Sigmoid colon (tissue), 7 donors: ENCODE data around the gene DDX18. TPM values are rescaled to one million over a fixed set of nuclear protein-coding genes. Genes with fewer than 3 reads are reported as not detected.
A peak's percentile ranks its signal among the peaks of the same experiment; 100 is the strongest.

ENCODE experiments used
- DNase-seq: peaks from one replicate; pipeline ENCODE4 v3.0.0-alpha.2; 2019
- H3K27ac ChIP-seq, 4 donors: fragments of 200-600 bp; sonication (generic); one replicate each; pipeline ENCODE4 v1.5.1; 2016 to 2019; ENCODE audit warnings: mild to moderate bottlenecking in 1 of 4
- H3K27me3 ChIP-seq, 3 donors: fragments of 200-600 bp; sonication (generic); one replicate each; pipeline ENCODE4 v1.5.1; 2019; ENCODE audit warnings: mild to moderate bottlenecking in 1 of 3
- H3K36me3 ChIP-seq, 4 donors: fragments of 200-600 bp; sonication (generic); one replicate each; pipeline ENCODE4 v1.5.1; 2016 to 2019
- H3K4me1 ChIP-seq, 4 donors: fragments of 200-600 bp; sonication (generic); one replicate each; pipeline ENCODE4 v1.5.1; 2017 to 2019
- H3K4me3 ChIP-seq, 4 donors: fragments of 200-600 bp; sonication (generic); one replicate each; pipeline ENCODE4 v1.5.1; 2017 to 2019; ENCODE audit warnings: mild to moderate bottlenecking in 2 of 4, moderate library complexity in 1 of 4
- H3K9me3 ChIP-seq, 4 donors: fragments of 200-600 bp in 3 of 4; sonication (generic) in 3 of 4; one replicate each; pipeline versions ENCODE4 v1.5.1 to v1.6.1; 2013 to 2019
- CTCF ChIP-seq, 4 experiments: fragments of 450-650 bp in 3 of 4; fragments of 200-600 bp in 1 of 4; IDR thresholded peaks; one replicate each; pipeline ENCODE4 v1.5.1; 2016 to 2019; ENCODE audit warnings: antibody characterized with exemption in 4 of 4, mild to moderate bottlenecking in 3 of 4, moderate library complexity in 2 of 4
- EP300 ChIP-seq, 4 donors: sonication (generic); formaldehyde crosslinking; IDR thresholded peaks; one replicate each; pipeline ENCODE4 v1.6.1; 2017; ENCODE audit warnings: antibody characterized with exemption in 4 of 4
- POLR2A ChIP-seq, 2 donors: fragments of 450-650 bp; IDR thresholded peaks; one replicate each; pipeline ENCODE4 v1.6.1; 2016; ENCODE audit warnings: antibody characterized with exemption in 2 of 2, mild to moderate bottlenecking in 2 of 2, moderate library complexity in 2 of 2
- POLR2AphosphoS5 ChIP-seq, 4 donors: sonication (generic); formaldehyde crosslinking; IDR thresholded peaks; one replicate each; pipeline ENCODE4 v1.6.1; 2017; ENCODE audit warnings: antibody characterized with exemption in 4 of 4
- WGBS, 2 donors: extraction: QIAGEN DNeasy Blood & Tissue Kit; methylation state at CpG; one replicate each; pipeline ENCODE4 v1.1.7; 2013; 5-methylcytosine and 5-hydroxymethylcytosine counted together
- intact Hi-C: fragments of 100-400 bp; cut with DNase I; formaldehyde crosslinking; loops from one replicate; pipeline ENCODE4 v1.15.1; 2023
- polyA plus RNA-seq, 3 donors: library from polyadenylated mRNA; stranded (reverse); fragments of 200-250 nt; gene quantifications; one replicate each; pipeline ENCODE4 v1.2.3, GENCODE V29; 2013
- total RNA-seq, 4 donors: library from RNA; depleted of rRNA; stranded (reverse); fragments of >200 nt; gene quantifications; one replicate each; pipeline ENCODE4 v1.1.0, GENCODE V29; 2016
- donor health status: healthy with polysubstance abuse.
- donor health status: Bipolar disorder and iron deficiency.
- donor health status: healthy.

DDX18 gene
- total and polyA plus RNA-seq, 7 donors, result 18.0 to 41.0 (median 33.0) TPM

GRCh38 chr2:117859924-117860647 lies 45.6 kb downstream of the DDX18 start:
- no peak for DNase-seq
- TF ChIP-seq POLR2AphosphoS5 (IDR thresholded peaks at IDR 0.05) (no peak), CTCF (IDR thresholded peaks at IDR 0.05) (no peak), POLR2A (IDR thresholded peaks at IDR 0.05) (no peak)
- 49 to 65% methylated on average over 69 of the region's 69 CpGs for WGBS, 2 donors
- no peaks in the 10 kb centered on the region for H3K36me3 ChIP-seq
- no peak overlapping the region for H3K27ac ChIP-seq
- H3K9me3 ChIP-seq, result peaks cover 0 to 4% (median 0%) of the 10 kb centered on the region in 4 donors
- H3K4me3 ChIP-seq, result peak overlapping the region in 1 of 4 donors; percentile 30
- intact Hi-C loops, result no loop called here
- peaks cover 0 to 35% (median 17%) of the 10 kb centered on the region in 3 donors for H3K27me3 ChIP-seq
- peaks cover 0 to 6% (median 0%) of the 10 kb centered on the region in 4 donors for H3K4me1 ChIP-seq

- H3K4me1 ChIP-seq, result no peaks in the 10 kb centered on the region
- no peak for DNase-seq
- TF ChIP-seq CTCF (IDR thresholded peaks at IDR 0.05) (no peak), EP300 (IDR thresholded peaks at IDR 0.05) (no peak), POLR2AphosphoS5 (IDR thresholded peaks at IDR 0.05) (no peak), POLR2A (IDR thresholded peaks at IDR 0.05) (no peak)
- H3K36me3 ChIP-seq, result no peaks in the 10 kb centered on the region
- H3K9me3 ChIP-seq, result peaks cover 0 to 4% (median 0%) of the 10 kb centered on the region in 4 donors
- H3K4me3 ChIP-seq, result no peak overlapping the region
- intact Hi-C loops, result no loop called here
- H3K27me3 ChIP-seq, result peaks cover 0 to 35% (median 17%) of the 10 kb centered on the region in 3 donors
- no peak overlapping the region for H3K27ac ChIP-seq
These were observed 48.0 kb downstream of the DDX18 start for GRCh38 chr2:117862459-117862858.

GRCh38 chr2:117875786-117876185 lies 61.3 kb downstream of the DDX18 start:
- H3K9me3 ChIP-seq, result no peaks in the 10 kb centered on the region
- no peak overlapping the region for H3K27ac ChIP-seq
- no peak for TF ChIP-seq EP300 (IDR thresholded peaks at IDR 0.05)
- TF ChIP-seq POLR2AphosphoS5 (IDR thresholded peaks at IDR 0.05), result no peak
- no peak for TF ChIP-seq POLR2A (IDR thresholded peaks at IDR 0.05)
- TF ChIP-seq CTCF (IDR thresholded peaks at IDR 0.05), result no peak
- intact Hi-C loops, result no loop called here
- DNase-seq, result no peak
- H3K27me3 ChIP-seq, result no peaks in the 10 kb centered on the region
- H3K4me3 ChIP-seq, result no peak overlapping the region
- no peaks in the 10 kb centered on the region for H3K36me3 ChIP-seq
- H3K4me1 ChIP-seq, result no peaks in the 10 kb centered on the region
- 30 to 55% methylated on average over 1 of the region's 1 CpG for WGBS, 2 donors

GRCh38 chr2:117879003-117879402 lies 64.5 kb downstream of the DDX18 start:
- Histone ChIP-seq H3K4me3 (no peak overlapping the region), H3K36me3 (no peaks in the 10 kb centered on the region), H3K27ac (no peak overlapping the region), H3K9me3 (peaks cover 0 to 3% (median 0%) of the 10 kb centered on the region in 4 donors), H3K4me1 (no peaks in the 10 kb centered on the region), H3K27me3 (no peaks in the 10 kb centered on the region)
- intact Hi-C loops, result no loop called here
- WGBS, 2 donors, result 91 to 95% methylated on average over 2 of the region's 2 CpGs
- TF ChIP-seq EP300 (IDR thresholded peaks at IDR 0.05) (no peak), POLR2A (IDR thresholded peaks at IDR 0.05) (no peak), CTCF (IDR thresholded peaks at IDR 0.05) (no peak), POLR2AphosphoS5 (IDR thresholded peaks at IDR 0.05) (no peak)
- no peak for DNase-seq

Other genes with a start within 250 kb of the DDX18 start
- 10 to 100 TPM; 12.5 to 25.5 (median 15.3) TPM for gene CCDC93, start 199.4 kb downstream of the DDX18 start, total RNA-seq
- 10 to 100 TPM in 1 of 3 donors, 1 to 10 TPM in 2; 4.2 to 11.3 (median 6.0) TPM for gene CCDC93, start 199.4 kb downstream of the DDX18 start, polyA plus RNA-seq